ENCODE results near the gene ARMC8. TPM values are rescaled to one million over a fixed set of nuclear protein-coding genes. Genes with fewer than 3 reads are reported as not detected.

Gene ARMC8
- total and polyA plus RNA-seq, 7 donors, result 12.0 to 75.0 (median 67.6) TPM

- no peak for DNase-seq
- H3K4me1 ChIP-seq, result no peaks in the 10 kb centered on the region
- H3K36me3 ChIP-seq, result peaks cover 0 to 6% (median 1%) of the 10 kb centered on the region in 4 donors
- H3K9me3 ChIP-seq, result no peaks in the 10 kb centered on the region
- TF ChIP-seq EP300 (IDR thresholded peaks at IDR 0.05), result no peak
- no peaks in the 10 kb centered on the region for H3K27me3 ChIP-seq
- intact Hi-C loops (cut with DNase I), result no loop called here
- WGBS, 2 donors, result 93 to 97% methylated on average over 1 of the region's 1 CpG
- no peak overlapping the region for H3K27ac ChIP-seq
- H3K4me3 ChIP-seq, result no peak overlapping the region
Observed at GRCh38 chr3:138253609-138254008, 66.5 kb downstream of the ARMC8 start.

GRCh38 chr3:138254216-138254615, 67.1 kb downstream of the ARMC8 start:
- H3K27me3 ChIP-seq, result no peaks in the 10 kb centered on the region
- H3K4me1 ChIP-seq, result no peaks in the 10 kb centered on the region
- no peak for DNase-seq
- intact Hi-C loops (cut with DNase I), result no loop called here
- H3K9me3 ChIP-seq, result no peaks in the 10 kb centered on the region
- H3K27ac ChIP-seq, result no peak overlapping the region
- H3K4me3 ChIP-seq, result no peak overlapping the region
- TF ChIP-seq POLR2AphosphoS5 (IDR thresholded peaks at IDR 0.05) (no peak), EP300 (IDR thresholded peaks at IDR 0.05) (no peak), POLR2A (IDR thresholded peaks at IDR 0.05) (no peak)
- TF ChIP-seq, protein P1, sequence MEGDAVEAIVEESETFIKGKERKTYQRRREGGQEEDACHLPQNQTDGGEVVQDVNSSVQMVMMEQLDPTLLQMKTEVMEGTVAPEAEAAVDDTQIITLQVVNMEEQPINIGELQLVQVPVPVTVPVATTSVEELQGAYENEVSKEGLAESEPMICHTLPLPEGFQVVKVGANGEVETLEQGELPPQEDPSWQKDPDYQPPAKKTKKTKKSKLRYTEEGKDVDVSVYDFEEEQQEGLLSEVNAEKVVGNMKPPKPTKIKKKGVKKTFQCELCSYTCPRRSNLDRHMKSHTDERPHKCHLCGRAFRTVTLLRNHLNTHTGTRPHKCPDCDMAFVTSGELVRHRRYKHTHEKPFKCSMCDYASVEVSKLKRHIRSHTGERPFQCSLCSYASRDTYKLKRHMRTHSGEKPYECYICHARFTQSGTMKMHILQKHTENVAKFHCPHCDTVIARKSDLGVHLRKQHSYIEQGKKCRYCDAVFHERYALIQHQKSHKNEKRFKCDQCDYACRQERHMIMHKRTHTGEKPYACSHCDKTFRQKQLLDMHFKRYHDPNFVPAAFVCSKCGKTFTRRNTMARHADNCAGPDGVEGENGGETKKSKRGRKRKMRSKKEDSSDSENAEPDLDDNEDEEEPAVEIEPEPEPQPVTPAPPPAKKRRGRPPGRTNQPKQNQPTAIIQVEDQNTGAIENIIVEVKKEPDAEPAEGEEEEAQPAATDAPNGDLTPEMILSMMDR (IDR thresholded peaks at IDR 0.05), result no peak
- WGBS, 2 donors, result 43 to 71% methylated on average over 1 of the region's 1 CpG
- peaks cover 0 to 9% (median 4%) of the 10 kb centered on the region in 4 donors for H3K36me3 ChIP-seq

DNA sequence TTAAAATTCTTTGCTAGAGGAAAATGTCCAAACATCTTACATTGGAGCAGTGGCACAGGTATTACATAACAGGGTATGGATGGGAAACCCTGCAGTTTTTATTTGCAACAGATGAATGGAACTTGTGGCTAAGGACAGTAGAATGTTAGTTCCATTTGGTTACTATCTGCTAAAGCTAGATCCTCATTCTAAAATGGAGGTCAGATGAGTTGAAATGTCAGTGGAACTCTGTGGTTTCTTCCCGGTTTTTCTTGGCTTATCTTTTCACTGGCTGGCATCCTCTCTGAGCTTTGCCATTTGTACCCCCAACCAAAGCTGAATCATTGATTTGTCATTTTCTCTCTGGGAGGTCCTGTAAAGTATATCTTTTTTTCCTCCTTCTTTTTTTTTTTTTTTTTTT, 68.9 kb downstream of the ARMC8 start:
- 93 to 100% methylated on average over 1 of the region's 1 CpG for WGBS, 2 donors
- Histone ChIP-seq H3K27ac (no peak overlapping the region), H3K27me3 (no peaks in the 10 kb centered on the region), H3K4me1 (no peaks in the 10 kb centered on the region), H3K36me3 (peaks cover 0 to 12% (median 5%) of the 10 kb centered on the region in 4 donors), H3K4me3 (no peak overlapping the region), H3K9me3 (no peaks in the 10 kb centered on the region)
- intact Hi-C loops (cut with DNase I), result no loop called here
- TF ChIP-seq POLR2A (IDR thresholded peaks at IDR 0.05) (no peak), EP300 (IDR thresholded peaks at IDR 0.05) (no peak), POLR2AphosphoS5 (IDR thresholded peaks at IDR 0.05) (no peak)
- TF ChIP-seq, protein P1 (IDR thresholded peaks at IDR 0.05), result no peak
- no peak for DNase-seq

GRCh38 chr3:138257986-138258385, 70.9 kb downstream of the ARMC8 start:
- 93 to 95% methylated on average over 1 of the region's 1 CpG for WGBS, 2 donors
- DNase-seq, result no peak
- H3K9me3 ChIP-seq, result no peaks in the 10 kb centered on the region
- no peaks in the 10 kb centered on the region for H3K27me3 ChIP-seq
- H3K4me3 ChIP-seq, result no peak overlapping the region
- H3K27ac ChIP-seq, result no peak overlapping the region
- intact Hi-C loops (cut with DNase I), result no loop called here
- H3K36me3 ChIP-seq, result peaks cover 0 to 18% (median 5%) of the 10 kb centered on the region in 4 donors
- H3K4me1 ChIP-seq, result no peaks in the 10 kb centered on the region
- TF ChIP-seq, protein P1 (IDR thresholded peaks at IDR 0.05), result no peak
- TF ChIP-seq POLR2A (IDR thresholded peaks at IDR 0.05) (no peak), POLR2AphosphoS5 (IDR thresholded peaks at IDR 0.05) (no peak), EP300 (IDR thresholded peaks at IDR 0.05) (no peak)

DNA sequence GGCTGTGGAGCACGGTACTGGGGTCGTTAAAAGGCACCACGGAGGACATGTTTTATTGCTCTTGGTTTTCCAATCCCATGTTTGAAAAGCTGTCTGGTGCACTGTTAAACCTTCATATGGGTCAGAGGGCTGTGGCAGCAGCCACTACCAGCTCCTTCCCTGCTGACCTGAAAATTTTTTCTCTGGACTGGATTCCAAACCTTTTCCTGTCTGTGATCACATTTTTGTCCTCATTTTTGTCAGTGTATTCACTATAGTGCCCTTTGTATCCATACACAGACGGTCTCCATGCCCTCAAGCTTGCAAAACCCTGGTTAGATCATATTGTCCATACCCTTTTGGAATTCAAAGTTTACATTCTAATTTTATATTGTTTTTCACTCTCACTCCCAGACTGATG, 72.0 kb downstream of the ARMC8 start:
- 83 to 85% methylated on average over 4 of the region's 4 CpGs for WGBS, 2 donors
- intact Hi-C loops (cut with DNase I), result no loop called here
- no peak for DNase-seq

More for the DNA sequence above, 72.0 kb downstream of the ARMC8 start:
- Histone ChIP-seq H3K36me3 (peaks cover 0 to 29% (median 5%) of the 10 kb centered on the region in 4 donors), H3K4me1 (no peaks in the 10 kb centered on the region), H3K9me3 (no peaks in the 10 kb centered on the region), H3K27me3 (no peaks in the 10 kb centered on the region), H3K4me3 (no peak overlapping the region), H3K27ac (no peak overlapping the region)
- no peak for TF ChIP-seq EP300 (IDR thresholded peaks at IDR 0.05)
- TF ChIP-seq POLR2A (IDR thresholded peaks at IDR 0.05), result no peak
- TF ChIP-seq, protein P1 (IDR thresholded peaks at IDR 0.05), result no peak
- no peak for TF ChIP-seq POLR2AphosphoS5 (IDR thresholded peaks at IDR 0.05)
